Stimulated activated CD4-positive, alpha-beta T cell treated with anti-CD3 and anti-CD28 coated beads, TNF-alpha, amount 100 ng/mL, for 48 hours (primary cell): Measurements from ENCODE around the gene NUP50.

Source experiments
- DNase-seq, 3 donors: peaks; one replicate each; pipeline ENCODE4 v3.0.0-alpha.2; 2020; ENCODE audit warnings: low read depth in 3 of 3

Gene NUP50

GRCh38 chr22:45196308-45196707, 32.6 kb downstream of the NUP50 start:
- no peak for DNase-seq

- DNase-seq: no peak
Measured at GRCh38 chr22:45196926-45197605, 33.3 kb downstream of the NUP50 start.

- DNase-seq: no peak
Measured at GRCh38 chr22:45197606-45198462, 34.1 kb downstream of the NUP50 start.

- no peak for DNase-seq
Measured at GRCh38 chr22:45198463-45198795, 34.7 kb downstream of the NUP50 start.

- no peak for DNase-seq
Measured at GRCh38 chr22:45199723-45200122, 36.0 kb downstream of the NUP50 start.

GRCh38 chr22:45200230-45200629, 36.5 kb downstream of the NUP50 start:
- DNase-seq: no peak

GRCh38 chr22:45200860-45201511, 37.3 kb downstream of the NUP50 start:
- no peak for DNase-seq

GRCh38 chr22:45201678-45202332, 38.1 kb downstream of the NUP50 start:
- no peak for DNase-seq

GRCh38 chr22:45202333-45203149, 38.8 kb downstream of the NUP50 start:
- no peak for DNase-seq

- DNase-seq: no peak
Measured at GRCh38 chr22:45203150-45203951, 39.6 kb downstream of the NUP50 start.

GRCh38 chr22:45204241-45204640, 40.5 kb downstream of the NUP50 start:
- DNase-seq: no peak

GRCh38 chr22:45204819-45205218, 41.1 kb downstream of the NUP50 start:
- no peak for DNase-seq

- no peak for DNase-seq
Measured at GRCh38 chr22:45205276-45205925, 41.7 kb downstream of the NUP50 start.

GRCh38 chr22:45206233-45206632, 42.5 kb downstream of the NUP50 start:
- no peak for DNase-seq

- DNase-seq: no peak
Measured at GRCh38 chr22:45207533-45207932, 43.8 kb downstream of the NUP50 start.

- no peak for DNase-seq
Measured at GRCh38 chr22:45207981-45208664, 44.4 kb downstream of the NUP50 start.

GRCh38 chr22:45208696-45208992, 44.9 kb downstream of the NUP50 start:
- DNase-seq: no peak

- peak in 1 of 3 donors; percentile 22 for DNase-seq
Measured at GRCh38 chr22:45208993-45209838, 45.5 kb downstream of the NUP50 start.

- DNase-seq: no peak
Measured at GRCh38 chr22:45210174-45210573, 46.4 kb downstream of the NUP50 start.
